HFFc6 (cell line): ENCODE measurements around the gene PSENEN. TPM values are rescaled to one million over a fixed set of nuclear protein-coding genes. Genes with fewer than 3 reads are reported as not detected.

Experiments used
- DNase-seq: peaks from one replicate; pipeline ENCODE4 v3.0.0-alpha.2; 2018
- H3K27ac Mint-ChIP-seq: 2 replicates; pipeline ENCODE4 v1.8.0; 2020; ENCODE audit warnings: mild to moderate bottlenecking, mixed read lengths
- H3K27me3 Mint-ChIP-seq: 2 replicates; pipeline ENCODE4 v1.8.0; 2021; ENCODE audit warnings: mild to moderate bottlenecking, moderate library complexity, mixed read lengths; ENCODE audit not compliant: insufficient read depth
- H3K36me3 Mint-ChIP-seq: 2 replicates; pipeline ENCODE4 v1.8.0; 2021; ENCODE audit warnings: low read depth, mixed read lengths
- H3K4me1 Mint-ChIP-seq: 2 replicates; pipeline ENCODE4 v1.8.0; 2020; ENCODE audit warnings: low read depth, mixed read lengths
- H3K4me3 Mint-ChIP-seq: 2 replicates; pipeline ENCODE4 v1.8.0; 2020; ENCODE audit warnings: mild to moderate bottlenecking, moderate library complexity, mixed read lengths
- H3K9me3 Mint-ChIP-seq: 2 replicates; pipeline ENCODE4 v1.8.0; 2020; ENCODE audit warnings: mild to moderate bottlenecking, mixed read lengths
- total RNA-seq, 6 experiments: library from RNA; stranded (reverse); fragmentation: NEBNext Ultra II Directional; extraction: Animal tissue kit (Norgen Biotek cat#: 25700); gene quantifications; 2 replicates in 1 of 6; 3 replicates in 5 of 6; pipeline ENCODE4 v1.2.3, GENCODE V29; 2021
- TF ChIP-seq, protein P1 (sequence below): fragments of 200-600 bp; sonication (generic); IDR thresholded peaks from 2 replicates; pipeline ENCODE4 v1.5.0; 2021; ENCODE audit warnings: antibody characterized with exemption, mild to moderate bottlenecking

Gene PSENEN
- total RNA-seq, 6 experiments from 2014 or later, result 68.2 to 86.6 (median 74.9) TPM

DNA sequence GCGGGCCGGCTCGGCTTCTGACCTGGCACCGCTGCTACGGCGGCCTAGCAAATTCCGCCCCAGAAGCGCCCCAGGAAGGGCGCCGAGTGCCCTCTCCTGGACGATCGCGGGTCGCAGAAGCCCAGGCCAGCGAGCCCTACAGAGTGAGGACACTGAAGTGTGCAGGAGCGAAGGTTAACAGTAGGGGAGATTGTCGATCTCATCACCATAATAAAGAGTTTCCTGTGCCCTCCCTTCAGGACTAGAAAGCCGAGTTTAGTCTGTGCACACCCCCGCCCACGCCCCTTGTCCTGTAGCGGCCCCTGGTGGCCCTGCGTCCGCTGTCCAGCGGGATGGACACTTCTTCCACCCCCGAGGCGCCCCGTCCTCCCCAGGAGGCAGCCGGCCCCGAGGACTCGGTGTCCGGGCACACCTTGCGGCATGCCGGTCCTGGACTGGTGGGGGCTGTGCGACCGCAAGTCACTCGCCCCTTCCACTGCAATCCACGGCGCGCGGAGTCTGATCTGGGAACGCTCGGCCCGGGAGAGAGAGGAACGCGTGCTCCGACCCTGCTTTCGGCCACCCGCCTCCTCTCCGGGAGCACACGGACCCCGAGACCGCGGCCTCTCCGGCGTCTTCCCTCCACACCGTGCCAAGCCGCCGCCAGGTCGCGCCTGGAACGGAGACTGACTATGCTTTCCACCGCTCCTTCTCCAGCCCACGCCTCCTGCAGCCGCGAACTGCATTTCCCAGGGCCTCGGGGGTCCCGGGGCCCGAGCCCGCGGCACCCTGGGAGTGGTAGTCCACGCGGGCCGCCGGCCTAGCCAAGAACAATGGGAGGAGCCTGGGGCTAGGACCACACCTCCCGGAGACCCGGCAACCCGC, 28.4 kb upstream of the PSENEN start:
- no peaks in the 10 kb centered on the region for H3K9me3 Mint-ChIP-seq
- peaks cover 8% of the 10 kb centered on the region; the same call in 1 of the 2 replicates for H3K36me3 Mint-ChIP-seq
- peaks cover 6% of the 10 kb centered on the region; the same call in 1 of the 2 replicates for H3K27me3 Mint-ChIP-seq
- peak; percentile 76 for DNase-seq
- peak overlapping the region; percentile 92 for H3K27ac Mint-ChIP-seq
- H3K4me3 Mint-ChIP-seq, result peak overlapping the region; percentile 91
- peaks cover 22% of the 10 kb centered on the region for H3K4me1 Mint-ChIP-seq
- TF ChIP-seq, protein P1, sequence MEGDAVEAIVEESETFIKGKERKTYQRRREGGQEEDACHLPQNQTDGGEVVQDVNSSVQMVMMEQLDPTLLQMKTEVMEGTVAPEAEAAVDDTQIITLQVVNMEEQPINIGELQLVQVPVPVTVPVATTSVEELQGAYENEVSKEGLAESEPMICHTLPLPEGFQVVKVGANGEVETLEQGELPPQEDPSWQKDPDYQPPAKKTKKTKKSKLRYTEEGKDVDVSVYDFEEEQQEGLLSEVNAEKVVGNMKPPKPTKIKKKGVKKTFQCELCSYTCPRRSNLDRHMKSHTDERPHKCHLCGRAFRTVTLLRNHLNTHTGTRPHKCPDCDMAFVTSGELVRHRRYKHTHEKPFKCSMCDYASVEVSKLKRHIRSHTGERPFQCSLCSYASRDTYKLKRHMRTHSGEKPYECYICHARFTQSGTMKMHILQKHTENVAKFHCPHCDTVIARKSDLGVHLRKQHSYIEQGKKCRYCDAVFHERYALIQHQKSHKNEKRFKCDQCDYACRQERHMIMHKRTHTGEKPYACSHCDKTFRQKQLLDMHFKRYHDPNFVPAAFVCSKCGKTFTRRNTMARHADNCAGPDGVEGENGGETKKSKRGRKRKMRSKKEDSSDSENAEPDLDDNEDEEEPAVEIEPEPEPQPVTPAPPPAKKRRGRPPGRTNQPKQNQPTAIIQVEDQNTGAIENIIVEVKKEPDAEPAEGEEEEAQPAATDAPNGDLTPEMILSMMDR, result peak; percentile 94

- peaks cover 8% of the 10 kb centered on the region; the same call in 1 of the 2 replicates for H3K36me3 Mint-ChIP-seq
- peak within 1 kb of the TSS; percentile 95 for H3K4me3 Mint-ChIP-seq
- TF ChIP-seq, protein P1, result no peak
- H3K27ac Mint-ChIP-seq, result peak within 1 kb of the TSS; percentile 92
- peak; percentile 93 for DNase-seq
- H3K4me1 Mint-ChIP-seq, result peaks cover 22% of the 10 kb centered on the region
- peaks cover 3% of the 10 kb centered on the region; the same call in 1 of the 2 replicates for H3K27me3 Mint-ChIP-seq
- H3K9me3 Mint-ChIP-seq, result no peaks in the 10 kb centered on the region
These were observed 27.6 kb upstream of the PSENEN start, which contains the start of gene KMT2B for GRCh38 chr19:35717665-35718344. KMT2B (plus strand) TSS chr19:35718003; CDS start chr19:35718019, 16 bp downstream.

- H3K27ac Mint-ChIP-seq, result peak overlapping the region; percentile 84
- H3K9me3 Mint-ChIP-seq, result no peaks in the 10 kb centered on the region
- peaks cover 22% of the 10 kb centered on the region for H3K4me1 Mint-ChIP-seq
- H3K36me3 Mint-ChIP-seq, result peaks cover 8% of the 10 kb centered on the region; the same call in 1 of the 2 replicates
- TF ChIP-seq, protein P1, result no peak
- H3K27me3 Mint-ChIP-seq, result peaks cover 3% of the 10 kb centered on the region; the same call in 1 of the 2 replicates
- peak overlapping the region; percentile 95 for H3K4me3 Mint-ChIP-seq
- DNase-seq, result no peak
These were observed 27.0 kb upstream of the PSENEN start for GRCh38 chr19:35718345-35719041.

DNA sequence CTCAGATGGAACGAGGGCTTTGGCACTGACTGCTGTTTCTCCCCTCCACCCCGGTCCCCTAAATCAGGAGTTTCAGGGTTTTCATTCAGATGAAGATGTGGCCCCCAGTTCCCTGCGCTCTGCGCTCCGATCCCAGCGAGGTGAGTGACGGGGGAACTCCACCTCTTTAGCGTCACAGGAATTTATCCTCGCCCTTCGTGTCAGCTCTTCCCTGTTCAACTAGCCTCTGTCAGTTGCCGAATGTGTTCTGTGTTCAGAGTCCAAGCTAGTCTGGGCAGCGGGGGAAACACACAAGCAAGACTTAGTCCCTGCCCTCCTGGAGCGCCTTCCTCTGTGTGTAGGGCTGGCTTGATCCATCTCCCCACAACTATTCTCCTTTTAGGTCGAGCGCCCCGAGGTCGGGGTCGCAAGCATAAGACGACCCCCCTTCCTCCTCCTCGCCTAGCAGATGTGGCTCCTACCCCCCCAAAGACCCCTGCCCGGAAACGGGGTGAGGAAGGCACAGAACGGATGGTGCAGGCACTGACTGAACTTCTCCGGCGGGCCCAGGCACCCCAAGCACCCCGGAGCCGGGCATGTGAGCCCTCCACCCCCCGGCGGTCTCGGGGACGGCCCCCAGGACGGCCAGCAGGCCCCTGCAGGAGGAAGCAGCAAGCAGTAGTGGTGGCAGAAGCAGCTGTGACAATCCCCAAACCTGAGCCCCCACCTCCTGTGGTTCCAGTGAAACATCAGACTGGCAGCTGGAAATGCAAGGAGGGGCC, 25.9 kb upstream of the PSENEN start:
- TF ChIP-seq, protein P1, result no peak
- Mint-ChIP-seq H3K27me3 (peaks cover 3% of the 10 kb centered on the region; the same call in 1 of the 2 replicates), H3K36me3 (peaks cover 8% of the 10 kb centered on the region; the same call in 1 of the 2 replicates), H3K27ac (peak overlapping the region; percentile 84), H3K4me1 (peaks cover 22% of the 10 kb centered on the region), H3K4me3 (peak overlapping the region; percentile 95), H3K9me3 (no peaks in the 10 kb centered on the region)
- DNase-seq, result no peak
